SK-N-SH (cell line): ENCODE measurements around the gene AGBL3. TPM values are rescaled to one million over a fixed set of nuclear protein-coding genes. Genes with fewer than 3 reads are reported as not detected.

Experiments
- CTCF ChIA-PET: fragments of 300-600, 350-600 bp; formaldehyde crosslinking; extraction: SDS; loops from one replicate; lab custom pipeline; 2021; lab: Yijun Ruan, JAX
- POLR2A ChIA-PET: fragments of 350-600 bp; sonication (Branson Sonifier 250); formaldehyde crosslinking; extraction: SDS; loops from one replicate; lab custom pipeline; 2020; ENCODE audit warnings: antibody characterized with exemption, inconsistent platforms; lab: Yijun Ruan, JAX
- DNase-seq: peaks from one replicate; pipeline ENCODE4 v3.0.0; 2012
- H2AFZ ChIP-seq: fragments of 200-600 bp; sonication (generic); 2 replicates; pipeline ENCODE4 v1.8.1; 2016; ENCODE audit warnings: antibody characterized with exemption, mild to moderate bottlenecking, low read depth
- H3F3A ChIP-seq: fragments of 200-600 bp; sonication (generic); replicated peaks from 2 replicates; pipeline ENCODE3; 2016; ENCODE audit warnings: antibody characterized with exemption, mild to moderate bottlenecking; ENCODE audit not compliant: insufficient read depth
- H3K27ac ChIP-seq, 2 experiments: fragments of 200-500 bp in 1 of 2; fragments of 200-600 bp in 1 of 2; sonication (Bioruptor generic) in 1 of 2; sonication (generic), shearing (Covaris generic) in 1 of 2; 2 replicates each; pipeline versions ENCODE4 v1.5.1 to v1.6.1; 2014 to 2016; ENCODE audit warnings: low read depth in 2 of 2, inconsistent platforms in 1 of 2, low read length in 1 of 2, mild to moderate bottlenecking in 1 of 2, mixed read lengths in 1 of 2
- H3K27me3 ChIP-seq: fragments of 200-600 bp; sonication (generic), shearing (Covaris generic); 2 replicates; pipeline ENCODE4 v1.6.1; 2016; ENCODE audit warnings: mixed run types; ENCODE audit not compliant: insufficient read depth
- H3K36me3 ChIP-seq, 2 experiments: fragments of 200-500 bp in 1 of 2; fragments of 200-600 bp in 1 of 2; sonication (Bioruptor generic) in 1 of 2; sonication (generic) in 1 of 2; replicated peaks in 1 of 2; 2 replicates each; pipeline versions ENCODE3 to v1.5.1; 2014 to 2016; ENCODE audit warnings: low read length in 1 of 2, mild to moderate bottlenecking in 1 of 2; ENCODE audit not compliant: insufficient read depth in 2 of 2, control insufficient read depth in 1 of 2
- H3K4me1 ChIP-seq, 2 experiments: fragments of 200-500 bp in 1 of 2; fragments of 200-600 bp in 1 of 2; sonication (Bioruptor generic) in 1 of 2; sonication (generic), shearing (Covaris generic) in 1 of 2; 2 replicates each; pipeline versions ENCODE4 v1.5.1 to v1.6.1; 2014 to 2016; ENCODE audit warnings: low read depth in 1 of 2, low read length in 1 of 2, mixed run types in 1 of 2; ENCODE audit not compliant: insufficient read depth in 2 of 2, control insufficient read depth in 1 of 2
- H3K4me2 ChIP-seq: fragments of 200-600 bp; sonication (generic), shearing (Covaris generic); 2 replicates; pipeline ENCODE4 v1.6.1; 2017; ENCODE audit warnings: mixed run types
- H3K4me3 ChIP-seq, 2 experiments: fragments of 200-500 bp in 1 of 2; fragments of 200-600 bp in 1 of 2; sonication (Bioruptor generic) in 1 of 2; sonication (generic), shearing (Covaris generic) in 1 of 2; 2 replicates each; pipeline versions ENCODE4 v1.5.1 to v1.8.1; 2014 to 2016; ENCODE audit warnings: low read depth in 2 of 2, inconsistent platforms in 1 of 2, low read length in 1 of 2, mild to moderate bottlenecking in 1 of 2, mixed read lengths in 1 of 2, moderate library complexity in 1 of 2
- H3K79me2 ChIP-seq: fragments of 200-600 bp; sonication (generic); 2 replicates; pipeline ENCODE4 v1.8.1; 2017; ENCODE audit warnings: mild to moderate bottlenecking; ENCODE audit not compliant: insufficient read depth
- H3K9ac ChIP-seq: fragments of 200-600 bp; sonication (generic); 2 replicates; pipeline ENCODE4 v1.6.1; 2017; ENCODE audit warnings: mixed run types
- H3K9me2 ChIP-seq: fragments of 200-600 bp; sonication (generic); 2 replicates; pipeline ENCODE4 v1.6.1; 2017; ENCODE audit warnings: mixed run types
- H3K9me3 ChIP-seq: fragments of 200-600 bp; sonication (generic); 2 replicates; pipeline ENCODE4 v1.6.1; 2017; ENCODE audit warnings: mixed run types, mild to moderate bottlenecking, moderate library complexity
- H4K20me1 ChIP-seq: fragments of 200-600 bp; sonication (generic); 2 replicates; pipeline ENCODE4 v1.6.1; 2017; ENCODE audit warnings: mild to moderate bottlenecking, mixed run types; ENCODE audit not compliant: insufficient read depth
- CHD2 ChIP-seq: fragments of 150-350 bp; IDR thresholded peaks from 2 replicates; pipeline ENCODE4 v1.6.1; 2018; ENCODE audit warnings: low read length; ENCODE audit not compliant: partially characterized antibody
- ELF1 ChIP-seq: IDR thresholded peaks from 2 replicates; pipeline ENCODE4 v1.4.0; 2012
- EP300 ChIP-seq, 2 experiments: IDR thresholded peaks; 2 replicates each; pipeline versions ENCODE4 v1.4.0 to v1.6.1; 2012; ENCODE audit warnings: borderline replicate concordance in 1 of 2, low read depth in 1 of 2, low read length in 1 of 2
- FOSL2 ChIP-seq: IDR thresholded peaks from 2 replicates; pipeline ENCODE4 v1.4.0; 2012; ENCODE audit warnings: low read depth, mild to moderate bottlenecking, moderate library complexity, borderline replicate concordance
- GATA2 ChIP-seq: sonication (generic); formaldehyde crosslinking; IDR thresholded peaks from 2 replicates; pipeline ENCODE4 v1.5.0; 2020; ENCODE audit warnings: mild to moderate bottlenecking, missing genetic modification reagents
- JUND ChIP-seq: IDR thresholded peaks from 2 replicates; pipeline ENCODE4 v1.4.0; 2012
- MEF2A ChIP-seq: IDR thresholded peaks from 2 replicates; pipeline ENCODE4 v1.4.0; 2012; ENCODE audit warnings: low read depth, borderline replicate concordance
- NFIC ChIP-seq: IDR thresholded peaks from 2 replicates; pipeline ENCODE4 v1.4.0; 2012; ENCODE audit warnings: borderline replicate concordance
- REST ChIP-seq: IDR thresholded peaks from 2 replicates; pipeline ENCODE4 v1.6.1; 2012; ENCODE audit warnings: mild to moderate bottlenecking, low read depth, low read length, moderate library complexity
- RFX5 ChIP-seq: IDR thresholded peaks from 2 replicates; pipeline ENCODE4 v1.6.1; 2012; ENCODE audit warnings: mild to moderate bottlenecking, improper control_type of control experiment, low read length
- RXRA ChIP-seq: IDR thresholded peaks from 2 replicates; pipeline ENCODE4 v1.4.0; 2012; ENCODE audit warnings: low read depth, mild to moderate bottlenecking, borderline replicate concordance
- SIN3A ChIP-seq: IDR thresholded peaks from 2 replicates; pipeline ENCODE4 v1.6.1; 2012; ENCODE audit warnings: low read depth, mild to moderate bottlenecking, low read length, moderate library complexity, borderline replicate concordance
- TAF1 ChIP-seq: IDR thresholded peaks from 2 replicates; pipeline ENCODE4 v1.6.1; 2012; ENCODE audit warnings: low read depth, mild to moderate bottlenecking, low read length, moderate library complexity, borderline replicate concordance
- USF1 ChIP-seq: IDR thresholded peaks from 2 replicates; pipeline ENCODE4 v1.4.0; 2012; ENCODE audit warnings: low read depth, borderline replicate concordance
- YY1 ChIP-seq: IDR thresholded peaks from 2 replicates; pipeline ENCODE4 v1.4.0; 2012; ENCODE audit warnings: low read depth, mild to moderate bottlenecking
- WGBS: methylation state at CpG from one replicate; pipeline ENCODE4 v1.1.6; 2017; ENCODE audit warnings: low lambda C conversion rate; 5-methylcytosine and 5-hydroxymethylcytosine counted together
- polyA plus RNA-seq, 3 experiments: library from polyadenylated mRNA; depleted of rRNA; stranded (reverse); fragments of >200 nt; gene quantifications; 2 replicates each; pipeline ENCODE4 v1.2.3, GENCODE V29; 2012
- TF ChIP-seq, protein P1 (sequence below): fragments of 200-600 bp; sonication (generic); IDR thresholded peaks from 2 replicates; pipeline ENCODE4 v1.6.1; 2017; ENCODE audit warnings: antibody characterized with exemption, mild to moderate bottlenecking, moderate library complexity
- TF ChIP-seq, protein P2 (sequence below): IDR thresholded peaks from 2 replicates; pipeline ENCODE4 v1.4.0; 2012; ENCODE audit warnings: low read depth
- TF ChIP-seq, protein P3 (sequence below): IDR thresholded peaks from 2 replicates; pipeline ENCODE4; 2012

The AGBL3 gene
- polyA plus RNA-seq, 1 of the 3 experiments (the other 2 are of a cell fraction), result 0.35 TPM

DNA sequence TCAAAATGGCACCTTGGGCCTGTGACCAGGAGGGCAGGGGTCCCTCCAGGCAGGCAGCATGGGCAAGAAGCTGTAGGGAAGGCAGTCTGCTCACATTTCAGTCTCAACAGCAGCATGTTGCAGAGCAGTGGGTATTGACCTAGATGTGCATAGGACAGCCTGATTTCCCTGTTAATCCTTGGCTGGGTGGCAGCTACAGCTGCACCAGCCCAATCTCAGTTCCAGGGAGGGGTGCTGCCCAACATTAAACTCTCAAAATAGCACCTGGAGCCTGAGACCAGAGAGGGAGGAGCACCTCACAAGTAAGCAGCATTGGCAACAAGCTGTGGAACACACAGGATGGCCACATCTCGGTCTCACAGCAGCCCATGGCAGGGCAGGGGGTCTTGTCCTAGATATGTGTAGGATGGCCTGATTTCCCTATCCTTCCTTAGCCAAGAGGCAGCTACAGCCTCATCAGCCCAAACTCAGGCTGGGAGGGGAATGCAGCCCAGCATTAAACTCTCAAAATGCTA, 171.9 kb downstream of the AGBL3 start:
- H3K9me3 ChIP-seq, result no peaks in the 10 kb centered on the region; the same call in 1 of the 2 replicates
- WGBS, result 100% methylated on average over 1 of the region's 1 CpG
- no peak for TF ChIP-seq REST
- no peak for TF ChIP-seq EP300 (IDR thresholded peaks at IDR 0.05; ENCODE audit: borderline replicate concordance in 1 of 2, low read depth in 1 of 2, low read length in 1 of 2)
- TF ChIP-seq TAF1, result no peak
- TF ChIP-seq, protein P1, sequence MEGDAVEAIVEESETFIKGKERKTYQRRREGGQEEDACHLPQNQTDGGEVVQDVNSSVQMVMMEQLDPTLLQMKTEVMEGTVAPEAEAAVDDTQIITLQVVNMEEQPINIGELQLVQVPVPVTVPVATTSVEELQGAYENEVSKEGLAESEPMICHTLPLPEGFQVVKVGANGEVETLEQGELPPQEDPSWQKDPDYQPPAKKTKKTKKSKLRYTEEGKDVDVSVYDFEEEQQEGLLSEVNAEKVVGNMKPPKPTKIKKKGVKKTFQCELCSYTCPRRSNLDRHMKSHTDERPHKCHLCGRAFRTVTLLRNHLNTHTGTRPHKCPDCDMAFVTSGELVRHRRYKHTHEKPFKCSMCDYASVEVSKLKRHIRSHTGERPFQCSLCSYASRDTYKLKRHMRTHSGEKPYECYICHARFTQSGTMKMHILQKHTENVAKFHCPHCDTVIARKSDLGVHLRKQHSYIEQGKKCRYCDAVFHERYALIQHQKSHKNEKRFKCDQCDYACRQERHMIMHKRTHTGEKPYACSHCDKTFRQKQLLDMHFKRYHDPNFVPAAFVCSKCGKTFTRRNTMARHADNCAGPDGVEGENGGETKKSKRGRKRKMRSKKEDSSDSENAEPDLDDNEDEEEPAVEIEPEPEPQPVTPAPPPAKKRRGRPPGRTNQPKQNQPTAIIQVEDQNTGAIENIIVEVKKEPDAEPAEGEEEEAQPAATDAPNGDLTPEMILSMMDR, result no peak
- no peak for TF ChIP-seq USF1
- TF ChIP-seq CHD2, result no peak
- no peak for TF ChIP-seq RXRA
- no peak for TF ChIP-seq FOSL2
- no peak for TF ChIP-seq JUND
- TF ChIP-seq RFX5, result no peak
- no peak for TF ChIP-seq YY1
- TF ChIP-seq ELF1, result no peak
- TF ChIP-seq SIN3A, result no peak
- no peak for TF ChIP-seq GATA2 (CRISPR knock-in tag)
- TF ChIP-seq NFIC, result no peak
- TF ChIP-seq, protein P2, sequence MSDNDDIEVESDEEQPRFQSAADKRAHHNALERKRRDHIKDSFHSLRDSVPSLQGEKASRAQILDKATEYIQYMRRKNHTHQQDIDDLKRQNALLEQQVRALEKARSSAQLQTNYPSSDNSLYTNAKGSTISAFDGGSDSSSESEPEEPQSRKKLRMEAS, result no peak
- no peak for TF ChIP-seq MEF2A
- TF ChIP-seq, protein P3, sequence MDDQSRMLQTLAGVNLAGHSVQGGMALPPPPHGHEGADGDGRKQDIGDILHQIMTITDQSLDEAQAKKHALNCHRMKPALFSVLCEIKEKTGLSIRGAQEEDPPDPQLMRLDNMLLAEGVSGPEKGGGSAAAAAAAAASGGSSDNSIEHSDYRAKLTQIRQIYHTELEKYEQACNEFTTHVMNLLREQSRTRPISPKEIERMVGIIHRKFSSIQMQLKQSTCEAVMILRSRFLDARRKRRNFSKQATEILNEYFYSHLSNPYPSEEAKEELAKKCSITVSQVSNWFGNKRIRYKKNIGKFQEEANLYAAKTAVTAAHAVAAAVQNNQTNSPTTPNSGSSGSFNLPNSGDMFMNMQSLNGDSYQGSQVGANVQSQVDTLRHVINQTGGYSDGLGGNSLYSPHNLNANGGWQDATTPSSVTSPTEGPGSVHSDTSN, result no peak
- TF ChIP-seq, all 33 proteins: peak for 0
- no peak overlapping the region for H3K27ac ChIP-seq
- H3K9me2 ChIP-seq, result no peaks in the 10 kb centered on the region
- no peak for DNase-seq
- no peaks in the 10 kb centered on the region for H3K79me2 ChIP-seq
- peaks cover 0 to 6% of the 10 kb centered on the region in 2 experiments for H3K36me3 ChIP-seq
- H4K20me1 ChIP-seq, result no peaks in the 10 kb centered on the region
- H3F3A ChIP-seq, result peaks cover 6% of the 10 kb centered on the region
- no peaks in the 10 kb centered on the region for H3K27me3 ChIP-seq
- no peak overlapping the region for H3K4me3 ChIP-seq
- peaks cover 4 to 11% of the 10 kb centered on the region in 2 experiments; a peak in 3 of 4 replicates for H3K4me1 ChIP-seq
- H3K9ac ChIP-seq, result no peak overlapping the region
- no peak overlapping the region for H3K4me2 ChIP-seq
- H2AFZ ChIP-seq, result no peak overlapping the region
- POLR2A ChIA-PET, result no interaction called here
- CTCF ChIA-PET, result interaction anchor here (0.7 to 1.2 kb wide), 3 partner anchors 11 to 644 kb away, joined by 3 to 4 read pairs (median 3); no protein-coding TSS in a partner anchor
